HG03196 (cell line): ENCODE results near the gene UNC119.

ENCODE experiments used
- ATAC-seq: cut with Tn5 transposase; IDR thresholded peaks from one replicate; pipeline ENCODE4 v1.9.1; 2021; ENCODE audit not compliant: unreplicated experiment

The UNC119 gene

GRCh38 chr17:28573521-28573920 lies 21.1 kb upstream of the UNC119 start:
- no peak for ATAC-seq

DNA sequence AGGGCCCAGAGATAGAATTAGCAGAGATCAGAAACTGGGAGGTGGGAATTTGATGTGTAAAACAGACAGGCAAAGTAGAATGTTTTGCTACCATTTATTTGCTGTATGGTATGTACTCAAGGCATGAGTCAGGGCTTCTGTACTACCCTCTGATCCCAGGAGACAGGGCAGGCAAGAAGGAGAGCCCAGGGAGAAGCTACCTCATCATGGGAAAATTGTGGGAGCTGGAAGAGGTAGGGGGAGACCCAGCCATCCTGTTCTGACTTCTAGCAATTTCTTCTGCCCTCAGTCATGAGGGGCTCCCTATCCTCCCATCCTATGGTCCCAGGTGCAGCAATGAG lies 20.6 kb upstream of the UNC119 start:
- ATAC-seq, result no peak

GRCh38 chr17:28572259-28573039 lies 20.0 kb upstream of the UNC119 start:
- ATAC-seq, result no peak

DNA sequence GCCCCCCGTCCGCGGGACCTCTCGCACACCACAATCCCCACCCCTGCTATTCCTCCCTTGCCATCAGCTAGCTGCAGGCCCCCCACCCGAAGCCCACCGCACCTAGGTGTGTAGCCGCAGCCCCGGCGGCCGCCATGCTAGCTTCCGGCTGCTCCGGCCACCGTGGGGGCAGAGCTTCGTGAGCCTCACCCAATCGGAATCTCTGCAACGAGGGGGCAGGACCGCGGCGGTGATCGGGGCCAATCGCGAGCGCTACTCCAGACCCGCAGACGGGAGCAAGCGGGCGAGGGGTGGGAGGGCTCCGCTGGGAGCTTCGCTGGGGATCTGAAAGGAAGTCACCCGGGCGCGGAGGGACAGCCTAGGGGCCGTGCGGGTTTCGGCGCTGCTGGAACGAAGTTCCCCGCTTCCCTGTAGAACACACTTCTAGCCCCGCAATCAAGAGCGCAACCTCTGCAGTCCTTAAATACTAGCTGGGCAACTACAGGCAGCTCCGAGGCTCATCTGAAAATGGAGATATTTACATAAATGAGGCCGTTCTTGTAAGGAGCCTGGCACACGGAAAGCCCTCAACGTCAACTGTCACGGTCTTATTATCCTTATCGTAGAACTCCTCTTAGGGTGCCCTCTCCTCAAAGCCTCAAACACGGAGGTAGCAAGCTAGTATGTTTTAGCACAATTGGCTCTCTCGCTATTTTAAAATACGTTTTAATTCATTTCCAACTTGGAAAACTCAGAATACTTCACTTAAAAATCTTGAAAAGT lies 19.1 kb upstream of the UNC119 start, which contains the start of gene PIGS:
Gene PIGS, minus strand, starts transcription at position 164 of the 762 bp plus-strand sequence. Its CDS starts 28 bp downstream, at position 136.
- ATAC-seq, result peak; percentile 73

- ATAC-seq, result peak; percentile 20
Measured at GRCh38 chr17:28570716-28571360, 18.4 kb upstream of the UNC119 start.

DNA sequence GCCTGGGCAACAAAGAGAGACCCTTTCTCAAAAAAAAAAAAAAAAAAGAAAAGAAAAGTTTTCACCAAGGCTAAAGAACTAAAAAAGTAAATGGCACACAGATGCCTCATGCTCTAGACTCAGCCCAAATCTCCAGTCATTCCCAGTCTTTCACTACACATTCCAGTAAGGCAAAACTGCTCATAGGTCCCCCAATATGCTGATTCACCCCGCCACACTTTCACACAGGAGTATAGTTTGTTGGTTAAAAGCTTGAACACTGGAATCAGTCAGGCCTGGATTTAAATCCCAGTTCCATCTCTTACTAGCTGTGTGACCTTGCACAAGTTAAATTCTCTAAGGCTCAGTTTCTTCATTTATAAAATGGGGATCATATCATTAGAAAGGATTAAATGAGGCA lies 17.0 kb upstream of the UNC119 start:
- ATAC-seq, result no peak

GRCh38 chr17:28567604-28568003 lies 15.2 kb upstream of the UNC119 start:
- ATAC-seq, result no peak

DNA sequence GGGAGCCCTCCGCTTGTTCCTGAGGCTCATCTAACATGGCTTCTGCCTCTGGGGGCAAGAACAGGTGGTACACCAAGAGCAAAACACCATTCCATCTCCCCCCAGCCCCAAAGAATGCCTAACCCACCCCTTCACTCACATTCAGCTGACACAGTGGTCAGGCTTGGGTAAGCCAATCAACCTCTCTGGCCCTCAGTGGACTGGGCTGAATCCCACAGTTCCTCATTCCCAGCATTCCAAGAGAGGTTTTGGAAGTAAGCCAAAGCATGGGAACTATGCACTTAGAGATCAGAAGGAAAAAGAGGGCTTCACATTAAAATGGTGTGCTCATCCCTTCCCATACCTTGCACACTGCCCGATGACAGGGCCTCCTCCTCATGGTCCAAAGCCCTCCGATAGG lies 11.1 kb upstream of the UNC119 start:
- ATAC-seq, result no peak

- no peak for ATAC-seq
Measured at GRCh38 chr17:28555022-28555421, 2.6 kb upstream of the UNC119 start.

- ATAC-seq, result no peak
Measured at GRCh38 chr17:28554565-28554964, 2.1 kb upstream of the UNC119 start.

DNA sequence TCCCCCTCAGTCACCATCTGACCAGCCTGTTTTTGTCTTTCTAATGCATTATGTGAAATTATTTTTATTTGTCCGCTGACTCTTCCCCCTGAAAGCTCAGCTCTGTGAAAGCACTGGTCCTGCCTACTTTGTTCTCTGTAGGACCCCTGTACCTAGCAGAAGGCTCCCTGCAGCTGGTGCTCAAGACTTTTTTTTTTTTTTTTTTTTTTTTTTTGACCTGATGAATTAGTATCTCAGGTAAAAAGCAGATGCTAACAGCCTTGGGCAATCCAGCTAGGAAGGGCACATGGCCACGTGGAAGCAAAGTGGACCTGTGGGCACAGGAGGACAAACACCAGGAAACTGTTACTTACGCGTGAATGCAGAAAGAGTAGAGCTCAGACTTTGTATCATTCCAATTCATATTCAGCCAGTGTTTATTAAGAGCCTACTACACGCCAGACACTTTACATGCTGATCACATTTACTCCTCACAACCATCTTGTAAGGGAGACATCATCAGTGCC lies 629 bp upstream of the UNC119 start:
- no peak for ATAC-seq

GRCh38 chr17:28551421-28552175 lies 826 bp downstream of the UNC119 start:
- no peak for ATAC-seq

- ATAC-seq, result no peak
Measured at GRCh38 chr17:28550858-28551257, 1.6 kb downstream of the UNC119 start.

DNA sequence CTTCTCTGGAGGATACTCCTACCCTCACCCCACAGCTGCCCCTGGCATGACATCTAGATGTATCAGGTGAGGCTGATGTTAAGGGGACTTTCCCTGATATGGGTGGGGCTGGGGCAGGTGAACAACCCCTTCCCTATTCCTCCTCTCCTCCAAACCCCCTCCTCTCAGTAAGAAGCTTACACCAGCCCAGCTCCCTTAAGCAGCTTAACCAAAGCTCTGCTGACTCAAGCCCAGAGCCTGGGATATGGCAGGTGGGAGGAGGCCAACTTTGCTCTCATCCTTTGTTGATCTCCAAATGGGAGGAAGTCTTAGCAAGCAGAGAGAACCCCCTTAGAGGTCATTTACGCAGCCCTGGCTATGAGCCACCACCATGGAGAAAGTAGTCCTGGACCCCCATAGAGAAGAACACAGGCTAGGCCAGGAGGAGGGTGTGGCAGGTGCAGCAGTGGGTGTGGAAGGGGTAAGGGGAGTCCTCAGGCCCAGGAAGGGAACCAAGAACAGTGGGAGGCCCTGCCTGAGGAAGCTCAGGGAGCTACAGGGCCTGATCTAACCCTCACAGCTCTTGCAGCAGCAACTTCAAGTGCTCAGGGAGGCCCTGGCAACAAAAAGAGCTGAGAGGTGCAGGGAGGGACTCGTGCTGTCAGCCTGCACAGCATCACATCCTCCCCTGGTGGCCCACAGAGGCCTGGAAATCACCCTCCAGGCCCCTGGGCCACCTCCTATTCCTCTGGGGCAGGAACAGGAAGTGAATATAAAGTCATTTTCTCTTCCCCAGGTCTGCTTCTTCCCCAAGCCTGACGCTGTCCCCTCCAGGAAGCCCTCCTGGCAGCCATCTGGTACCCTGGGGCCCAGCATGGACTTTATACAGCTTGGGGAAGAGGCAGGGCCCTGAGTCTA lies 2.9 kb downstream of the UNC119 start:
- ATAC-seq, result peak; percentile 35

GRCh38 chr17:28548417-28549130 lies 3.9 kb downstream of the UNC119 start:
- no peak for ATAC-seq

- no peak for ATAC-seq
Measured at GRCh38 chr17:28547623-28548416, 4.6 kb downstream of the UNC119 start.

- ATAC-seq, result no peak
Measured at GRCh38 chr17:28547096-28547622, 5.3 kb downstream of the UNC119 start.

- no peak for ATAC-seq
Measured at GRCh38 chr17:28545787-28546415, 6.5 kb downstream of the UNC119 start.
